B cell (primary cell): Measurements from ENCODE around the gene TECR. TPM values are rescaled to one million over a fixed set of nuclear protein-coding genes. Genes with fewer than 3 reads are reported as not detected.
"Not testable (repeated sequence)": the region's sequence is repeated elsewhere in the genome, so short reads cannot be mapped to it uniquely, and the experiment has no call there.

Experiments used
- ATAC-seq: fragments of 200-7000 bp; cut with Tn5 transposase; one replicate; pipeline ENCODE4 v1.10.0; 2021; ENCODE audit warnings: low read depth, mild to moderate bottlenecking, moderate number of reproducible peaks, moderate library complexity
- CTCF ChIA-PET: fragments of 350-600 bp; sonication (Branson Sonifier 250); formaldehyde crosslinking; loops from one replicate; lab custom pipeline; 2021; ENCODE audit warnings: antibody characterized with exemption, inconsistent platforms; lab: Charles Lee
- POLR2A ChIA-PET: fragments of 350-600 bp; sonication (Branson Sonifier 250); formaldehyde crosslinking; loops from one replicate; lab custom pipeline; 2021; ENCODE audit warnings: antibody characterized with exemption; lab: Charles Lee
- DNase-seq: peaks from one replicate; pipeline ENCODE4 v3.0.0; 2013
- H2AFZ ChIP-seq: 2 replicates; pipeline ENCODE4 v1.6.1; 2012; ENCODE audit warnings: mild to moderate bottlenecking, low read depth, low read length; ENCODE audit not compliant: insufficient read depth, poor library complexity, severe bottlenecking
- H3K27ac ChIP-seq, 2 donors: 1 replicate in 1 of 2; 2 replicates in 1 of 2; pipeline ENCODE4 v1.5.1; 2012 to 2013; ENCODE audit warnings: low read length in 2 of 2, mild to moderate bottlenecking in 2 of 2, moderate library complexity in 1 of 2
- H3K27me3 ChIP-seq, 4 experiments: fragments of 200-600 bp in 1 of 4; sonication (generic) in 1 of 4; replicated peaks in 1 of 4; 1 replicate in 2 of 4; 2 replicates in 2 of 4; pipeline versions ENCODE4 v1.6.1 to v1.7.0; 2013 to 2016; ENCODE audit warnings: low read length in 3 of 4, mild to moderate bottlenecking in 2 of 4, mixed read lengths in 1 of 4, moderate library complexity in 1 of 4; ENCODE audit not compliant: insufficient read depth in 4 of 4, control insufficient read depth in 3 of 4; ENCODE audit errors: control extremely low read depth in 1 of 4
- H3K36me3 ChIP-seq, 2 experiments: replicated peaks in 1 of 2; 1 replicate in 1 of 2; 2 replicates in 1 of 2; pipeline versions ENCODE4 v1.6.1 to v1.7.1; 2013; ENCODE audit warnings: low read length in 1 of 2; ENCODE audit not compliant: insufficient read depth in 2 of 2, control insufficient read depth in 1 of 2; ENCODE audit errors: control extremely low read depth in 1 of 2, extremely low read depth in 1 of 2
- H3K4me1 ChIP-seq, 2 donors: fragments of 200-600 bp in 1 of 2; sonication (generic) in 1 of 2; 1 replicate in 1 of 2; 2 replicates in 1 of 2; pipeline versions ENCODE4 v1.5.1 to v1.6.1; 2013 to 2017; ENCODE audit warnings: low read length in 2 of 2; ENCODE audit not compliant: control insufficient read depth in 2 of 2, insufficient read depth in 2 of 2
- H3K4me2 ChIP-seq: replicated peaks from 2 replicates; pipeline ENCODE3; 2012; ENCODE audit warnings: mild to moderate bottlenecking, low read depth, low read length; ENCODE audit not compliant: poor library complexity, severe bottlenecking
- H3K4me3 ChIP-seq, 5 experiments: fragments of 200-600 bp in 1 of 5; sonication (generic) in 1 of 5; 1 replicate in 3 of 5; 2 replicates in 2 of 5; pipeline versions ENCODE4 v1.5.1 to v1.7.0; 2011 to 2016; ENCODE audit warnings: low read length in 4 of 5, mild to moderate bottlenecking in 4 of 5, low read depth in 2 of 5, control low read depth in 1 of 5, moderate library complexity in 1 of 5; ENCODE audit not compliant: insufficient read depth in 1 of 5; ENCODE audit errors: control extremely low read depth in 1 of 5, extremely low read depth in 1 of 5
- H3K79me2 ChIP-seq: fragments of 200-600 bp; sonication (generic); one replicate; pipeline ENCODE4 v1.6.0; 2016; ENCODE audit warnings: low read length; ENCODE audit not compliant: control insufficient read depth, insufficient read depth
- H3K9ac ChIP-seq: fragments of 200-600 bp; sonication (generic); 2 replicates; pipeline ENCODE4 v1.6.1; 2017; ENCODE audit warnings: mild to moderate bottlenecking, low read length, moderate library complexity
- H3K9me3 ChIP-seq, 3 donors: one replicate each; pipeline versions ENCODE4 v1.6.1 to v1.7.1; 2013; ENCODE audit warnings: low read length in 2 of 3; ENCODE audit not compliant: control insufficient read depth in 2 of 3, insufficient read depth in 1 of 3; ENCODE audit errors: control extremely low read depth in 1 of 3
- H4K20me1 ChIP-seq: 2 replicates; pipeline ENCODE4 v1.6.0; 2012; ENCODE audit warnings: mild to moderate bottlenecking, low read length; ENCODE audit not compliant: insufficient read depth, control insufficient read depth, poor library complexity, severe bottlenecking
- H3K27ac Mint-ChIP-seq: one replicate; pipeline ENCODE4 v1.8.0; 2021; ENCODE audit warnings: mixed read lengths
- H3K27me3 Mint-ChIP-seq: one replicate; pipeline ENCODE4 v1.8.0; 2021; ENCODE audit warnings: mixed read lengths
- H3K4me1 Mint-ChIP-seq: one replicate; pipeline ENCODE4 v1.8.0; 2021; ENCODE audit warnings: mixed read lengths
- H3K4me3 Mint-ChIP-seq: one replicate; pipeline ENCODE4 v1.8.0; 2021; ENCODE audit warnings: mixed read lengths
- H3K9me3 Mint-ChIP-seq: one replicate; pipeline ENCODE4 v1.8.0; 2022; ENCODE audit warnings: mixed read lengths; ENCODE audit not compliant: insufficient read depth
- CTCF ChIP-seq: fragments of 200-600 bp; IDR thresholded peaks from one replicate; pipeline ENCODE4 v1.8.0; 2022; ENCODE audit warnings: antibody characterized with exemption, mild to moderate bottlenecking
- WGBS: methylation state at CpG from one replicate; pipeline ENCODE4 v1.1.5; 2013; ENCODE audit warnings: missing lambda C conversion rate; ENCODE audit not compliant: insufficient coverage; 5-methylcytosine and 5-hydroxymethylcytosine counted together
- intact Hi-C: fragments of 100-400 bp; cut with micrococcal nuclease; formaldehyde crosslinking; loops from one replicate; pipeline ENCODE4 v1.10.0; 2022
- polyA plus RNA-seq: library from polyadenylated mRNA; depleted of rRNA; stranded (reverse); fragments of >200 nt; gene quantifications from 2 replicates; pipeline ENCODE4 v1.2.3, GENCODE V29; 2012
- total RNA-seq, 2 donors: library from RNA; stranded (reverse); fragments of 120-200 nt in 1 of 2; gene quantifications; 1 replicate in 1 of 2; 2 replicates in 1 of 2; pipeline versions ENCODE4 v1.2.3 to v1.2.4, GENCODE V29; 2013 to 2022

Gene TECR
- total and polyA plus RNA-seq, 2 donors (not counting 1 experiment from before 2014, with no cell fraction given), result 68.9 to 129 TPM

DNA sequence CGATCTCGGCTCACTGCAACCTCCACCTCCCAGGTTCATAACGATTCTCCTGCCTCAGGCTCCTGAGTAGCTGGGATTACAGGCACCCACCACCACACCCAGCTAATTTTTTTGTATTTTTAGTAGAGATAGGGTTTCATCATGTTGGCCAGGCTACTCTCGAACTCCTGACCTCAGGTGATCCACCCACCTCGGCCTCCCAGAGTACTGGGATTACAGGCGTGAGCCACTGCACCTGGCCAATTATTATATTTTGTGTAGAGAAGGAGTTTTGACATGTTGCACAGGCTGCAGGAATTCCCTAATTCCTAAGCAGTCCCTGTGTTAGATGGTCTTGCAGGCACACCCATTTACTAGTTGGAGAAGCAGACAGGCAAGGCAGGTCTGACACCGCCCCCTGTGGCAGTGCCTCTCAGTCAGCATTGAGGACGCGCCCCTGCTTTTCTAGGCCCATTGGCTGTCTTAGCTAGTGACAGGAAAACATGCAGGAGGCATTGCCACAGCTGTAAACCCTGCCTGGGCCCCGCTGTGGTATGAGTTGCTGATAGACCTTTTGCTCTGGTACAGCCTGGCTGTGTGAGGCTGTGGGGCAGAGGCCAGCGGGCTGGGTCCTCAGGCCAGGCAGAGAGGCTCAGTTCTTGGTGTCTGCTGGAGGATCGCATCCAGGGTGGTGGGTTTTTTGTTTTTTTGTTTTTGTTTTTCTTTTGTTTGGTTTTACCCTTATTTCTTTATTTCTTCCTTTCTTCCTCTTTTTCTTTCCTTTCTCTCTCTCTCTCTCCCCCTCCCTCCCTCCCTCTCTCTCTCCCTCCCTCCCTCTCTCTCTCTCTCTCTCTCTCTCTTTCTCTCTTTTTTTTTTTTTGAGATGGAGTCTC lies 22.0 kb downstream of the TECR start:
- H3K27me3 Mint-ChIP-seq, H3K27me3 ChIP-seq, H3K4me3 ChIP-seq, H3K9me3 ChIP-seq, H3K9ac ChIP-seq, H3K9me3 Mint-ChIP-seq, H2AFZ ChIP-seq: not testable (repeated sequence)
- H3K4me3 Mint-ChIP-seq, result peak overlapping the region; percentile 44
- peaks cover 38% of the 10 kb centered on the region for H3K4me1 Mint-ChIP-seq
- ChIA-PET CTCF (interaction anchor here (0.6 to 1.5 kb wide), 11 partner anchors 9 to 135 kb away, joined by 3 to 4 read pairs (median 3); partner anchors contain the start of genes DNAJB1 and NDUFB7), POLR2A (interaction anchor here (0.6 to 1.4 kb wide), 3 partner anchors 33 to 86 kb away, joined by 3 to 4 read pairs (median 4); partner anchors contain the start of gene DNAJB1)
- TF ChIP-seq CTCF, result peak; percentile 66
- H3K36me3 ChIP-seq, result peaks cover 0 to 11% of the 10 kb centered on the region in 2 experiments
- peak overlapping the region; percentile 59 for H3K4me2 ChIP-seq
- H3K4me1 ChIP-seq, result peaks cover 20 to 26% of the 10 kb centered on the region in 2 donors
- WGBS, result 39% methylated on average over 8 of the region's 12 CpGs
- H3K27ac Mint-ChIP-seq, result peak overlapping the region; percentile 79
- ATAC-seq (peak; percentile 88), DNase-seq (peak; percentile 71)
- H3K27ac ChIP-seq, result peak overlapping the region; percentile 20 to 23
- intact Hi-C loops, result loop anchor here (1.0 kb wide), 1 partner anchor 46 kb away; no protein-coding TSS in a partner anchor
- peaks cover 51% of the 10 kb centered on the region for H4K20me1 ChIP-seq
- peaks cover 81% of the 10 kb centered on the region for H3K79me2 ChIP-seq

DNA sequence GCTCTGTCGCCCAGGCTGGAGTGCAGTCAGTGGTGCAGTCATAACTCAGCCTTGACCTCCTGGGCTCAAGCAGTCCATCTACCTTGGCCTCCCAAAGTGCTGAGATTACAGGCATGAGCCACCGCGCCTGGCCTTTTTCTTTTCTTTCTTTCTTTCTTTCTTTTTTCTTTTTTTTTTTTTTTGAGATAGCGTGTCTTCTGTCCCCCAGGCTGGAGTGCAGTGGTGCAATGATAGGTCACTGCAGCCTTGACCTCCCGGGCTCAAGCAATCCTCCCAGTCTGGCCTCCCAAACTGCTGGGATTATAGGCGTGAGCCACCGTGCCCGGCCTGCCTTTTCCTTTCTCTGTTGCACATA lies 22.6 kb downstream of the TECR start:
- H3K9me3 Mint-ChIP-seq, intact Hi-C loops, H2AFZ ChIP-seq, H3K27ac ChIP-seq, H3K9me3 ChIP-seq, H3K27me3 ChIP-seq, H3K27me3 Mint-ChIP-seq, H3K4me3 ChIP-seq, H3K9ac ChIP-seq, ATAC-seq, DNase-seq, H3K4me3 Mint-ChIP-seq: not testable (repeated sequence)
- Histone ChIP-seq H4K20me1 (peaks cover 57% of the 10 kb centered on the region), H3K4me2 (peak overlapping the region; percentile 59), H3K79me2 (peaks cover 81% of the 10 kb centered on the region), H3K4me1 (peaks cover 22 to 32% of the 10 kb centered on the region in 2 donors), H3K36me3 (peaks cover 0 to 11% of the 10 kb centered on the region in 2 experiments)
- Mint-ChIP-seq H3K4me1 (peaks cover 42% of the 10 kb centered on the region), H3K27ac (peak overlapping the region; percentile 41)
- ChIA-PET POLR2A (interaction anchor here (0.6 kb wide), 1 partner anchor 52 kb away, joined by 3 read pairs; no protein-coding TSS in a partner anchor), CTCF (interaction anchor here (0.6 to 1.4 kb wide), 4 partner anchors 27 to 135 kb away, joined by 3 to 4 read pairs (median 3); partner anchors contain the start of gene DNAJB1)
- WGBS, result 17% methylated on average over 1 of the region's 8 CpGs
